ENCODE results near the gene GPR26. TPM values are rescaled to one million over a fixed set of nuclear protein-coding genes. Genes with fewer than 3 reads are reported as not detected.

The GPR26 gene
- total and polyA plus RNA-seq, 9 donors = 0.10 TPM; not detected in 8

Other genes starting within 250 kb of the GPR26 start
- gene CPXM2, start 225.5 kb downstream of the GPR26 start, total RNA-seq = 3.9 TPM
- 10 to 100 TPM in 1 of 8 donors, 1 to 10 TPM in 6, under 1 TPM in 1; 0.24 to 12.3 (median 3.3) TPM for gene CPXM2, start 225.5 kb downstream of the GPR26 start, polyA plus RNA-seq (ENCODE audit: insufficient read depth in 1 of 8, insufficient read length in 8 of 8, low replicate concordance in 1 of 8)

All from muscle of leg (tissue), 9 donors.